Choroid plexus epithelial cell (primary cell): ENCODE measurements around the gene FAM237A.

ENCODE experiments used
- DNase-seq: peaks from one replicate; pipeline ENCODE4 v3.0.0-alpha.2; 2010; ENCODE audit warnings: low read depth
- H3K4me3 ChIP-seq: 2 replicates; pipeline ENCODE4 v1.5.1; 2011; ENCODE audit warnings: low read depth, mild to moderate bottlenecking, control low read depth, low read length, moderate library complexity
- CTCF ChIP-seq: conservative IDR thresholded peaks from 2 replicates; pipeline ENCODE4 v1.5.1; 2011; ENCODE audit warnings: low read depth, mild to moderate bottlenecking, control low read depth, inconsistent platforms, low read length, moderate library complexity

FAM237A gene

GRCh38 chr2:206639636-206640035 is 2.7 kb upstream of the FAM237A start:
- H3K4me3 ChIP-seq: no peak overlapping the region
- TF ChIP-seq CTCF: no peak
- no peak for DNase-seq

GRCh38 chr2:206641226-206641625 is 1.1 kb upstream of the FAM237A start:
- no peak overlapping the region for H3K4me3 ChIP-seq
- TF ChIP-seq CTCF: no peak
- DNase-seq: no peak

DNA sequence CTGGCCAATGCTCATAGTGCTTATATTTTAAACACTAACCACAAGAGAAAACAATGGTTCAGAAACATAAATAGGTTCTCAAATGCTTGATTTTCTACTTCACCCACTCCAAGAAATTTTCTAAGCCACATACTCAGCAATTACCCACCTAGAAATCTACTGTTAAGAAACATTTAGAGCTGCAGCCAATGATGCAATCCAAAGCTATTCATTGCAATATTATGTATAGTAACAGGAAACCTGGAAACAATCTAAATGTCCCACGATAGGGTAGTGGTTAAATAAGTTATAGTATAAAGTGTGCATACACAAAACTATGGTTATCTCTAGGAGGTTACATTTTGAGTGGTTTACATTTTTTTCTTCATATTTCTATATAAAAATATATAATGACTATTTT is 5.7 kb downstream of the FAM237A start:
- H3K4me3 ChIP-seq: no peak overlapping the region
- DNase-seq: peak; percentile 5
- TF ChIP-seq CTCF: no peak

GRCh38 chr2:206657087-206657486 is 14.8 kb downstream of the FAM237A start:
- TF ChIP-seq CTCF: no peak
- no peak overlapping the region for H3K4me3 ChIP-seq
- DNase-seq: no peak

DNA sequence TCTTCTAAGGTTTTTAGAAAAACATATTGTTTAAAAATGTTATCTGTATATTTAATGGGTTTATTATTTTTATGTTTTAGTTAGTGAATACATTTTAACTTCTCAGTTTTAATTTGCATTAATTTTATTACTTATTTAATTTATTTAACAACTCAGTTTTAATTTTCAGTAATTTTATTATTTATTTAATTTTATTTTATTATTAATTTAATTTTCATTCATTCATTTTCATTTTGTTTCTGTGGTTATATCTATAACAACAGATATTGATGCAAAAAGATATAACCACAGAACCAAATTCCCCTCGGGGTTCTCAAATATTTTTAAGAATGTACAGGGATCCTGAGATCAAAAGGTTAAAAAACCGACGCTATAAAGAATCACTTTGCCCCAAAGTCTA is 23.0 kb downstream of the FAM237A start:
- H3K4me3 ChIP-seq: no peak overlapping the region
- no peak for TF ChIP-seq CTCF
- no peak for DNase-seq

GRCh38 chr2:206670531-206671319 is 28.4 kb downstream of the FAM237A start:
- no peak for DNase-seq
- TF ChIP-seq CTCF: no peak

GRCh38 chr2:206683546-206683945 is 41.3 kb downstream of the FAM237A start:
- no peak for DNase-seq
- no peak for TF ChIP-seq CTCF
- H3K4me3 ChIP-seq: no peak overlapping the region

More at GRCh38 chr2:206670531-206671319, 28.4 kb downstream of the FAM237A start:
- H3K4me3 ChIP-seq: no peak overlapping the region
